ENCODE measurements around the gene KLHL22.

GRCh38 chr22:20533095-20533878 is 37.7 kb upstream of the KLHL22 start:
- no peak for TF ChIP-seq MXI1 (IDR thresholded peaks at IDR 0.05; ENCODE audit: borderline replicate concordance, low read depth, low read length)
- TF ChIP-seq POLR2A (IDR thresholded peaks at IDR 0.05; ENCODE audit: insufficient read depth in 1 of 2, low read depth in 2 of 2, low read length in 2 of 2), result no peak
- no peak for TF ChIP-seq ZBTB8A (CRISPR knock-in tag; IDR thresholded peaks at IDR 0.05; ENCODE audit: borderline replicate concordance, low read depth)
- TF ChIP-seq BHLHE40 (IDR thresholded peaks at IDR 0.05; ENCODE audit: low read length), result no peak
- no peak for TF ChIP-seq CTCF (CRISPR knock-in tag; IDR thresholded peaks at IDR 0.05)
- TF ChIP-seq PRDM4 (CRISPR knock-in tag; IDR thresholded peaks at IDR 0.05; ENCODE audit: borderline replicate concordance), result no peak
- TF ChIP-seq KDM3A (CRISPR knock-in tag; IDR thresholded peaks at IDR 0.05; ENCODE audit: low read depth), result no peak
- TF ChIP-seq MAFG (CRISPR knock-in tag; IDR thresholded peaks at IDR 0.05), result no peak
- no peak for TF ChIP-seq GLI4 (CRISPR knock-in tag; IDR thresholded peaks at IDR 0.05; ENCODE audit: borderline replicate concordance)

Measured in HepG2 (cell line).